ENCODE data around the gene SCG5.

SCG5 gene

DNA sequence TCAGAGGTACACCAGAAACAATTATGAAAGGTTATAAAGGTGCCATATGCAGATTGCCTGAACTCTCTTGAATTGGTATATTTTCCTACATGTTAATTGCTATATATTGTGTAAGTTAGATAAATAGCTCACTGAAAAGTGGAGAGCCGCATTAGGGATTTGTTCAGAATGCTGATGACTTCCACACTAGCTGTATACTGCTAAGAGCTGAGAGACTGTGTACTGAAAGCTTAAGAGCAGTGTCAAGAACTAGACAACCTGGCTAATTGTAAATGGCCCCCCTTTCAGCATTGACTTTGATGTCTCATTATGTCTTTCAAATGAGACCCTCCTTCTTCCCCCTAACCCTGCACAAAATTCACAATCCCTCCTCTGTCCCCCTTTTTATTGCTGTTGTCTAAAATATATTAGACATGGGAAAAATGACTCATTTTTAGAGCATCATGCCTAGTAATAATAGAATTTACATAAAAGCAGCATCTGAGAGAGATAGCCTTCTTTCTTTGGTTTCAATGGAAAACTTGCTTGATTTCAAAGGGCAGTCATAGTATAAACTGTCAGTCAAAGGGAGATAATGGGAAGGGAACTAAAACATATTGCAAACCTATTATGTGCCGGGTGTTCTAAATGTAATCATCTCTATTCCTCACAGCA lies 41.6 kb downstream of the SCG5 start:
- no peak for DNase-seq
- in situ Hi-C loops (cut with HindIII; ENCODE audit: low pct_ligation_motif_present, low pct_unique_long_range_greater_than_20kb, low sequenced_read_pairs), result no loop called here

DNA sequence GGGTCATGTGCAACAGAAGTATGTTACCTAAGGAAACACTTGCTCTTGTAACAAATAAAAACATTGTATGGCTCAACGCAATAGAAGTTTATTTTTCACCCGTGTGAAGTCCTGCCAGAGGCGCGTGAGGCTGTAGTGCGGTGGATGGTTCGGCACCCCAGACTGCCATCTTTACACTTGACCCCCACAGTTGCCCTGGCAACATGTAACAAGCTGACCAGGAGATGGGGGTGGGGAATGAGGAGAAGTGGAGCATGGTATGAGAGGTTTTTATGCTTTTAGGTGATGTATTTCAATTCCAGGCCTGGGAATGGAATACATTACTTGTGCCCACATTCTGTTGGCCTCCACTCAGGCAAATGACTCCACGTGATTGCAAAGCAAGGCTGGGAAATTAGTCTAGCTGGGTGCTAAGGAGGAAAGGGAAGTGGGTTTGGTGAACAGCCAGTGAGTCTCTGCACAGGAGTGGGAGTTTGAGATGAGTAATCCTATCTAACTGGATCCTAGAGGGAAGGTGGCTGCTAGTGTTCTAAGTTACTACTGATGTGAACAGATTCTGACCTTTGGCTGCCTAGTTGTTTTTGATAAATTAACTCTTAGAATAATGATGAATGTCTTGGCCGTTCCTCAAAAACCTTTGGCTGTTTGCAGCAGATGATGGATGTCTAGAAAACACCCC lies 42.5 kb downstream of the SCG5 start:
- in situ Hi-C loops (cut with HindIII; ENCODE audit: low pct_ligation_motif_present, low pct_unique_long_range_greater_than_20kb, low sequenced_read_pairs), result no loop called here
- peak; percentile 42 for DNase-seq

GRCh38 chr15:32685576-32685975 lies 44.1 kb downstream of the SCG5 start:
- DNase-seq, result no peak

GRCh38 chr15:32687556-32687955 lies 46.0 kb downstream of the SCG5 start:
- no peak for DNase-seq
- in situ Hi-C loops (cut with HindIII; ENCODE audit: low pct_ligation_motif_present, low pct_unique_long_range_greater_than_20kb, low sequenced_read_pairs), result no loop called here

More at GRCh38 chr15:32685576-32685975, 44.1 kb downstream of the SCG5 start:
- in situ Hi-C loops (cut with HindIII; ENCODE audit: low pct_ligation_motif_present, low pct_unique_long_range_greater_than_20kb, low sequenced_read_pairs), result no loop called here

DNA sequence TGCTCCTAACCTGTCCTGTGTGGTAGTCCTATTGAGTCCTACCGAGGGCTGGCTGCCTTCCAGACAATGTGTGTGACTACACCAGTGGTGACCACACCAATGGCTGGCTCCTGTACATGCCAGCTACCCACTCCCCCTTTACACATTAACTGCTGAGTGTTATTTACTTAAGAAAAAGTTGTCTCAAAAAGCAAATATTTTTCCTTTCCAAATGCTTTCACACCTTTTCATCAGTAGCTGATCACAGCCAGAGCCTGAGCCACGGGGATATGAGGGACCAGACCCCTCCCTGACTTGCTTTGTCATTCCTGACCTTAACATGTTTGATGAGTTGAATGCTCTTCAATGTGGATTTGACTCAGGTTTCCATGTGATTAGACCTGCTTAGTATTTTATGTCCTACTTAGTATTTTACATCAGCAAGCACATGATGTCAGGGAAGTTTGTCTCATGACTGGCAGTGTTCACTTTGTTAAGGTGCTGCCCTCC lies 46.7 kb downstream of the SCG5 start:
- in situ Hi-C loops (cut with HindIII; ENCODE audit: low pct_ligation_motif_present, low pct_unique_long_range_greater_than_20kb, low sequenced_read_pairs), result no loop called here
- DNase-seq, result peak; percentile 21

DNA sequence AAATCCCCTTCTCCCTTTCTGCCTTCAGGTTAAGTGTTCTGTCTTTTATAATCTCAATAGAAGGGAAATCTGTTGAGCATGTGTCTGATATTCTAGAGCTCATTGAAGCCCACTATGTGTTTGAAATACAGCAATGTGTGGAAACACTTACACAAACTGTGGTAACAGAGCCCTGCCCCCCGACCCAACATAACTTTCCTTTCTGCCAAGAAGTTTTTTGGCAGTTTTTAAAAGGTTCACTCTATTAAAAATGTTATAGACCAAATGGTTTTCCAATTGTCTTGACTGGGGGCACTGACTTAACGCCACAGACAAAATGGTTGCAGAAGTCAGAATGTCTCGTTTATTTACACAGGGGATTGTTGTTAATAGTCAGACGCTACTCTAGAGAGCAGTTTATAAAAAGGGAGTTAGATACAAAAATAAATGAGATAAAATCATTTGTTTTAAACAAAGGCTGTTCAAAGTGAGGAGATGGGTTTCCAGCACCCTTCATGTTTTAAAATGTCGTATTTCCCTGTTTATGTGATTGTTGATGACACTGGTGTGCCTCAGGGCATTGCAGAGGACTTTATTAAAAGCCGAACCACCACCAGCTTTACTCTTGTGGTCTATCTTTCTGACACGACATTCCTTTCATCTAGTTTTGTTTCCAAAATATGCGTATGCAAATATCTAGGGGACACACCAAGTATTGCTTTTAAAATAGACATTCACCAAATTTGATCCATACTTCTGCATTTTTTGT lies 49.6 kb downstream of the SCG5 start:
- in situ Hi-C loops (cut with HindIII; ENCODE audit: low pct_ligation_motif_present, low pct_unique_long_range_greater_than_20kb, low sequenced_read_pairs), result no loop called here
- no peak for DNase-seq

DNA sequence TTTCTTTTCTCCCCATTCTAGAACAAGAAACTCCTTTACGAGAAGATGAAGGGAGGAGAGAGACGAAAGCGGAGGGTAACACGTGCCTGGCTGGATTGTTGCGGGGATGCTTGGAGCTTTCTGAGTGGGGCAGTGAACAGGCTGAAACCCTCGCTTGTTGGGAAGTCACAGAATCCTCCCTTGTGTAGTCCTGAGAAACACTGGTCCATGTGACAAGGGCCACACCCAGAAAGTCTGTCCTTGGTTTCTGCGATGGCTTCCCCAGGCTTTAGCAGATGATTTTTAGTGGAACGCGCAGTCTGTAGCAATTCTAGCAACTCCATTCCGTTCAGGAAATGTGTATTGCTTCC lies 50.2 kb downstream of the SCG5 start:
- in situ Hi-C loops (cut with HindIII; ENCODE audit: low pct_ligation_motif_present, low pct_unique_long_range_greater_than_20kb, low sequenced_read_pairs), result no loop called here

GRCh38 chr15:32692286-32692685 lies 50.8 kb downstream of the SCG5 start:
- in situ Hi-C loops (cut with HindIII; ENCODE audit: low pct_ligation_motif_present, low pct_unique_long_range_greater_than_20kb, low sequenced_read_pairs), result no loop called here
- no peak for DNase-seq

More for the DNA sequence above, 50.2 kb downstream of the SCG5 start:
- no peak for DNase-seq

GRCh38 chr15:32694222-32694983 lies 52.9 kb downstream of the SCG5 start:
- in situ Hi-C loops (cut with HindIII; ENCODE audit: low pct_ligation_motif_present, low pct_unique_long_range_greater_than_20kb, low sequenced_read_pairs), result no loop called here
- no peak for DNase-seq

GRCh38 chr15:32698773-32699390 lies 57.4 kb downstream of the SCG5 start:
- no peak for DNase-seq
- in situ Hi-C loops (cut with HindIII; ENCODE audit: low pct_ligation_motif_present, low pct_unique_long_range_greater_than_20kb, low sequenced_read_pairs), result no loop called here

DNA sequence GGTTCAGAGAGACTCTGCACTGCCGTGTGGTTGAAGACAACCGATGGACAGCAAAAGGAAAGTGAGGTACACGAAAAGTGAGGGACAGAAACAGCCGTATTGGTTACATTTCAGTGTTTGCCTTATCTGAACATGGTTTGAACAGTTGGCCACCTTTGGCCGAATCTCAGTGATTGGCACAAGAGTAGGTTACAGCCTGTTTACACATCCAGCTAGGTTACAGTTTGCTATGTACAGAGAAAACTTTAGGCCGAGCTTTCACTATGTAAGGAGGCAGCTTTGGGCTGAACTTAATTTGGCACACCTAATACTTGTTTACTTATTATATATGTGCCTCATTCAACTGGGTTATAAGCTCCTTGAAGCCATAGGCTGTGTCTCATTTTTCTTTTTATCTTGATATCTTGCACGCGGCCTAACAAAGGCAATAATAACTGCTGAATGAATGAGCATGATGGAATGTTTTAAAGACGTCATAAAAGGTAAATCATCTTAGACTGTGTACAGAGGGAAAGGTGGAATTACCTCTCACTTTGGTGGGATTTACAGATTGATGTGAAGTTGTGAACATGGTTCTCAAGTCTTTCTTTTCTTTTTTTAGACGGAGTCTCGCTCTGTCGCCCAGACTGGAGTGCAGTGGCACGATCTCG lies 59.1 kb downstream of the SCG5 start:
- in situ Hi-C loops (cut with HindIII; ENCODE audit: low pct_ligation_motif_present, low pct_unique_long_range_greater_than_20kb, low sequenced_read_pairs), result no loop called here
- DNase-seq, result no peak

DNA sequence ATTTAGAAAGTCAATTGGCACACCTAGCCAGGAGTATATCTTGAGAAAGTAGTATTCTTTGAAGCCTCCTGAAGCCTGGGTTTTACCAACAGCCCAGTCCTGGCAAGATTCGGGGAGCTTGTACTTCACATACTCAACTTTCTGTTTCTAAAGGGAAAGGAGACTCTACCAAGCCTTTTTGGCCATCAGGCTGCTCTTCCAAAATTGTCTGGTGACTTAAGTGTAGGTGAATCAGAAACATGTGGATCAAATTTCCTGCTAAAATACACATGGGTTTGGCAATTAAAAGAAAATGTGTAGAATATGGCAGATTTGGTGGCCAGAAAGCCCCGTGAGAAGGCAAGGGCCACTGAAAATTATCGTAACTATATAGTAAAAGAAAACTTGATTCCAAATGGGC lies 60.4 kb downstream of the SCG5 start:
- in situ Hi-C loops (cut with HindIII; ENCODE audit: low pct_ligation_motif_present, low pct_unique_long_range_greater_than_20kb, low sequenced_read_pairs), result no loop called here
- no peak for DNase-seq

- no peak for DNase-seq
- in situ Hi-C loops (cut with HindIII; ENCODE audit: low pct_ligation_motif_present, low pct_unique_long_range_greater_than_20kb, low sequenced_read_pairs), result no loop called here
Measured at GRCh38 chr15:32704395-32704981, 63.0 kb downstream of the SCG5 start.

- in situ Hi-C loops (cut with HindIII; ENCODE audit: low pct_ligation_motif_present, low pct_unique_long_range_greater_than_20kb, low sequenced_read_pairs), result no loop called here
- DNase-seq, result no peak
Measured at GRCh38 chr15:32705446-32705845, 63.9 kb downstream of the SCG5 start.

GRCh38 chr15:32706704-32707103 lies 65.2 kb downstream of the SCG5 start:
- no peak for DNase-seq
- in situ Hi-C loops (cut with HindIII; ENCODE audit: low pct_ligation_motif_present, low pct_unique_long_range_greater_than_20kb, low sequenced_read_pairs), result no loop called here

DNA sequence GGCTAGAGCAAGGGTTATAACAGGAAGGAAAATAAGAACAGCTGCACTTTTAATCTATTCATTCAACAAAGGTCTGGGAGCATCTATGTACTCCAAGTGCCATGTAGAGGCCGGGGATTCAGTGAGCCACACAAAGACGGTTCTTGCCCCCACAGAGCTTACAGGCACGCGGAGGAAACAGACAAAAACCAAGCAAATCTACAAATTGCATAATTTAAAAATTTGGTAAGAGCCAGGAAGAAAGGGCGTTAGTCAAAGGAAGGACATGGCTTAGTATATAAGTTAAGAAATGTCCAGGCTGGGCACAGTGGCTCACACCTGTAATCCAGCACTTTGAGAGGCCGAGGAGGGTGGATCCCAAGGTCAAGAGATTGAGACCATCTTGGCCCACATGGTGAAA lies 65.9 kb downstream of the SCG5 start:
- no peak for DNase-seq
- in situ Hi-C loops (cut with HindIII; ENCODE audit: low pct_ligation_motif_present, low pct_unique_long_range_greater_than_20kb, low sequenced_read_pairs), result no loop called here

DNA sequence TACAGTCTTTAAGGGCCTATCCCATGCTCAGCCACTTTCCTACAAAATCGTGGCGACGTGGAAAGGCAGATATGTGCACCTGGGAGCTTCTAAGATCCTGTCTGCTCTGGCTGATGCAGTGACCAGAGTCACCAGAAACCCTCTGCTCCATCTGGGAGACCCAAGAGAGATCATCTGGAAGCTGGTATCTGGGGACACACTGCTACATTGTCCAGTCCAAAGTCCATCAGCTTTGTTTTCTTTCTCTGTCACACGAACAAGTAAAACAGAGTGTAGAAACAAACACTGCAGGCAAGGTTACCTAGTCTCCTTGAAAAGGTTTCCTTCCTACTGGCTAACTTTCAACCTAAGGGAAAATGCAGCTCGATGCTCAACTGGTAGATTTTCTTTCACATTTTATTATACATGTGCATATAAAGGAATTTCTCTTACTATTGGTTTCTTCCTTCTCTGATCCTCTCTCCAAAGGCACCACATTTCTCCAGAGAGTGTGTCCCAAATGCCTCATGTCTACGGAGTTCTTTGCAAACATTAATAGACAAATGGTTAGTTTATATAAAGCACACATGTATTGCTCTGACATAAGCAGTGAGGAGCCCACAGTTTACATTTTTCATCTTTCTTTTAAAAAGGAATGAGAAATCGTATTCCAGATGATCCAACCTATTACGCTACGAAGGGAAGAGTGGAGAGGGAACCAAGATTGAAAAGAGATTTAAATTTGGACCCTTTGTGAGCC lies 68.0 kb downstream of the SCG5 start:
- in situ Hi-C loops (cut with HindIII; ENCODE audit: low pct_ligation_motif_present, low pct_unique_long_range_greater_than_20kb, low sequenced_read_pairs), result no loop called here
- DNase-seq, result no peak

All from ACHN (cell line).